PC-9 (cell line): ENCODE measurements around the gene WRAP73. TPM values are rescaled to one million over a fixed set of nuclear protein-coding genes. Genes with fewer than 3 reads are reported as not detected.

Experiments
- BruUV-seq: library from RNA; stranded (reverse); fragments of 400-500 nt; replicated peaks from 2 replicates; lab custom pipeline; 2021; lab: Mats Ljungman, UMichigan
- CTCF ChIA-PET: fragments of 300-600 bp; sonication (Branson Sonifier 250); formaldehyde crosslinking; loops from one replicate; lab custom pipeline; 2022; ENCODE audit warnings: antibody characterized with exemption; lab: Charles Lee
- POLR2A ChIA-PET: fragments of 300-600 bp; sonication (Branson Sonifier 250); formaldehyde crosslinking; loops from one replicate; lab custom pipeline; 2022; ENCODE audit warnings: antibody characterized with exemption; ENCODE audit not compliant: unreplicated experiment; lab: Charles Lee
- DNase-seq, 2 experiments: peaks; one replicate each; pipeline versions ENCODE4 v3.0.0 to v3.0.0-alpha.2; 2015 to 2022; ENCODE audit warnings: mixed read lengths in 1 of 2
- H2AFZ ChIP-seq: fragments of 200-600 bp; sonication (generic); 2 replicates; pipeline ENCODE4 v1.8.1; 2017; ENCODE audit warnings: antibody characterized with exemption
- H3F3A ChIP-seq: fragments of 200-600 bp; sonication (generic); 2 replicates; pipeline ENCODE4 v1.8.1; 2017; ENCODE audit warnings: antibody characterized with exemption, mild to moderate bottlenecking, low read depth; ENCODE audit not compliant: insufficient read depth
- H3K27ac ChIP-seq: fragments of 200-600 bp; sonication (generic); 2 replicates; pipeline ENCODE4 v1.6.1; 2016; ENCODE audit warnings: mixed run types
- H3K27me3 ChIP-seq: fragments of 200-600 bp; sonication (generic); 2 replicates; pipeline ENCODE4 v1.6.1; 2016; ENCODE audit warnings: low read depth, mixed run types; ENCODE audit not compliant: insufficient read depth
- H3K36me3 ChIP-seq: fragments of 200-600 bp; sonication (generic); 2 replicates; pipeline ENCODE4 v1.6.1; 2016; ENCODE audit warnings: low read depth, mixed run types
- H3K4me1 ChIP-seq: fragments of 200-600 bp; sonication (generic); replicated peaks from 2 replicates; pipeline ENCODE4 v1.6.1; 2016; ENCODE audit warnings: mixed run types; ENCODE audit not compliant: insufficient read depth
- H3K4me2 ChIP-seq: fragments of 200-600 bp; sonication (generic); 2 replicates; pipeline ENCODE4 v1.6.1; 2017; ENCODE audit warnings: mixed run types
- H3K4me3 ChIP-seq: fragments of 200-600 bp; sonication (generic); 2 replicates; pipeline ENCODE4 v1.6.1; 2016; ENCODE audit warnings: mixed run types
- H3K79me2 ChIP-seq: fragments of 200-600 bp; sonication (generic); 2 replicates; pipeline ENCODE4 v1.6.1; 2017; ENCODE audit warnings: low read depth, mixed run types
- H3K9me2 ChIP-seq: fragments of 200-600 bp; sonication (generic); 2 replicates; pipeline ENCODE4 v1.8.1; 2017; ENCODE audit warnings: mild to moderate bottlenecking; ENCODE audit not compliant: insufficient read depth
- H3K9me3 ChIP-seq: fragments of 200-600 bp; sonication (generic); 2 replicates; pipeline ENCODE4 v1.8.1; 2016; ENCODE audit warnings: low read depth; ENCODE audit not compliant: insufficient read depth
- H4K20me1 ChIP-seq: fragments of 200-600 bp; sonication (generic); 2 replicates; pipeline ENCODE4 v1.8.1; 2017; ENCODE audit not compliant: insufficient read depth
- EZH2 ChIP-seq: fragments of 200-600 bp; sonication (generic); IDR thresholded peaks from 2 replicates; pipeline ENCODE4 v1.8.0; 2017; ENCODE audit warnings: antibody characterized with exemption, low read depth
- intact Hi-C: fragments of 100-400 bp; cut with micrococcal nuclease; formaldehyde crosslinking; loops from one replicate; pipeline ENCODE4 v1.10.0; 2022; ENCODE audit not compliant: unreplicated experiment
- total RNA-seq: library from RNA; stranded (reverse); gene quantifications from 2 replicates; pipeline ENCODE4 v1.2.3, GENCODE V29; 2021
- TF ChIP-seq, protein P1 (sequence below): fragments of 200-600 bp; sonication (generic); conservative IDR thresholded peaks from 2 replicates; pipeline ENCODE4 v1.6.1; 2017; ENCODE audit warnings: mixed run types, antibody characterized with exemption, mild to moderate bottlenecking, moderate library complexity

Gene WRAP73
- total RNA-seq, 1 experiment from 2014 or later: 25.5 TPM

DNA sequence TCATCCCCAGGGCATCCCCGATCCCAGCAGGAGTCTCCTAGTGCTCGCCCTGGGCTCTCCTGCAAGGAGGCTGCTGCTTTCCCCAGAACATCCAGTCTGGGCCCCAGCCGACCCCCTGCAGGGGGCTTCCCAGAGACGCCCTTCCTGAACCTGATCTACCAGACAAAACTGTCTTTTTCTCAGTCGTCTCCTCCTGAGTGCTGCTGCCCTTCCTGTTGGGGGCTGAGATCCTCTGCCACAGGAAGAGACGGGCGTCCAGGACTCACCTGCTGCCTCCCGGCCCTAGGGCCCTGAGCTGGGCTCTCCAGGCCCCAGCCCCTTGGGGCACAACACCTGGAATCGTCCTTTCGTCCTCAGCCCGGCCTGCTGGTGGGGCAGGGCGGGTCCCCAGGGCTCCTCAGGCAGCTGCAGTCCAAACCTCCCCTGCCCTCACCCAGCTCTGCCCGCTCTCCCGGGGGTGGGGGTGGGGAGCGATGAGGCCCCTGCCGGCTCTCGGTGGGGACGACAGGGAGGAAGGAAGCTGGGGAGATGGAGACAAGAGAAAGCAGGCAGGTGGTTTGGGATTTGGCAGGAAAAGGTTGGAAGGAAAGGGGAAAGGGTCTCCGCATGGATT is 39.3 kb upstream of the WRAP73 start:
- H2AFZ ChIP-seq: no peak overlapping the region
- ChIA-PET POLR2A (no interaction called here), CTCF (no interaction called here)
- H3K79me2 ChIP-seq: no peaks in the 10 kb centered on the region
- no peak overlapping the region for H3K27ac ChIP-seq
- BruUV-seq: no TSS peak
- H3K4me2 ChIP-seq: no peak overlapping the region
- H3K9me2 ChIP-seq: no peaks in the 10 kb centered on the region
- H3K4me1 ChIP-seq: no peaks in the 10 kb centered on the region
- intact Hi-C loops: no loop called here
- H3K27me3 ChIP-seq: peaks cover 68% of the 10 kb centered on the region
- DNase-seq: no peak
- TF ChIP-seq EZH2: no peak
- TF ChIP-seq, protein P1, sequence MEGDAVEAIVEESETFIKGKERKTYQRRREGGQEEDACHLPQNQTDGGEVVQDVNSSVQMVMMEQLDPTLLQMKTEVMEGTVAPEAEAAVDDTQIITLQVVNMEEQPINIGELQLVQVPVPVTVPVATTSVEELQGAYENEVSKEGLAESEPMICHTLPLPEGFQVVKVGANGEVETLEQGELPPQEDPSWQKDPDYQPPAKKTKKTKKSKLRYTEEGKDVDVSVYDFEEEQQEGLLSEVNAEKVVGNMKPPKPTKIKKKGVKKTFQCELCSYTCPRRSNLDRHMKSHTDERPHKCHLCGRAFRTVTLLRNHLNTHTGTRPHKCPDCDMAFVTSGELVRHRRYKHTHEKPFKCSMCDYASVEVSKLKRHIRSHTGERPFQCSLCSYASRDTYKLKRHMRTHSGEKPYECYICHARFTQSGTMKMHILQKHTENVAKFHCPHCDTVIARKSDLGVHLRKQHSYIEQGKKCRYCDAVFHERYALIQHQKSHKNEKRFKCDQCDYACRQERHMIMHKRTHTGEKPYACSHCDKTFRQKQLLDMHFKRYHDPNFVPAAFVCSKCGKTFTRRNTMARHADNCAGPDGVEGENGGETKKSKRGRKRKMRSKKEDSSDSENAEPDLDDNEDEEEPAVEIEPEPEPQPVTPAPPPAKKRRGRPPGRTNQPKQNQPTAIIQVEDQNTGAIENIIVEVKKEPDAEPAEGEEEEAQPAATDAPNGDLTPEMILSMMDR: no peak
- H3F3A ChIP-seq: no peaks in the 10 kb centered on the region
- H3K4me3 ChIP-seq: no peak overlapping the region
- H3K36me3 ChIP-seq: no peaks in the 10 kb centered on the region
- no peaks in the 10 kb centered on the region for H3K9me3 ChIP-seq
- H4K20me1 ChIP-seq: no peaks in the 10 kb centered on the region

DNA sequence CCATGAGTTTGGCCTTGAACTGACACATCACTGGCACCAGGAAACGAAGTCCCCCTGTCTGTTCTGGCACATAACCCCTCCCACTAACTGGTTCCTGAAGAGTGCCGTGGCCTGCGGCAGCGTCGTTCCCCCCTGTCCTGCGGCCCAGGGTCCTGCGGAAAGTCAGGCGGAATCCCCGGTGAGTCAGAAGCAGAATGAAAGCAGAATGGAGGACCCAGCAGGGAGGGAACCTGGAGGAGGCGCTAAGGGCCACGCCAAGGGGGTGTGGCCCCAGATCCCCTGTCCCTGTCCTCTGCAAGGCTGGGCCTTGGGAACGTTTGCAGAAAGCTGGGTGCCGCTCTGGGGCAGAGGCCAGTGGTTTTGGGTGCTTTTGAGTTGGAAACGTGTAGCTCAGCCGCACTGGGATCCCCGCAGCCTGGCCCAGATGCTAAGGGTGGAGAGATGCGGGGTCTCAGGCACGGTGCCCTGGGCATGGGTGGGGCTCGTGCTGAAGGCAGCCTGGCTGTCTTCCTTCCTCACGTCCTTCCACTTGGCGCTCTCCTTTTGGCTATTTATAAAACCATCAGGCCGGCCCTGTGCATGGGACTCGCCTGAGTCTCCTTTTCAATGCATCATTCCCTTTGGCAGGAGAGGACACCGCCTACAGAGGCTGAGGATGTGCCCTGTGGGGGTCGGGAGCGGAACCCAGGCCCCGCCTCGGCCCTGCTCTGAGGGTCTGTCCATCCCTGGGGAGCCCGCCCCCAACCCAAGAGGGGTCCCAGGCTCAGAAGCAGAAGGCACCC is 38.6 kb upstream of the WRAP73 start:
- Histone ChIP-seq H4K20me1 (no peaks in the 10 kb centered on the region), H3K4me2 (peak overlapping the region; percentile 47; the same call in 1 of the 2 replicates), H3K27ac (no peak overlapping the region), H3K4me1 (no peaks in the 10 kb centered on the region), H3K79me2 (no peaks in the 10 kb centered on the region), H3K4me3 (no peak overlapping the region), H3K9me3 (no peaks in the 10 kb centered on the region), H2AFZ (no peak overlapping the region), H3K27me3 (peaks cover 74% of the 10 kb centered on the region), H3K9me2 (no peaks in the 10 kb centered on the region), H3K36me3 (no peaks in the 10 kb centered on the region), H3F3A (no peaks in the 10 kb centered on the region)
- TF ChIP-seq EZH2: no peak
- TF ChIP-seq, protein P1: no peak
- ChIA-PET CTCF (no interaction called here), POLR2A (no interaction called here)
- DNase-seq: peak in 1 of 2 experiments; percentile 51
- BruUV-seq: no TSS peak
- intact Hi-C loops: no loop called here

DNA sequence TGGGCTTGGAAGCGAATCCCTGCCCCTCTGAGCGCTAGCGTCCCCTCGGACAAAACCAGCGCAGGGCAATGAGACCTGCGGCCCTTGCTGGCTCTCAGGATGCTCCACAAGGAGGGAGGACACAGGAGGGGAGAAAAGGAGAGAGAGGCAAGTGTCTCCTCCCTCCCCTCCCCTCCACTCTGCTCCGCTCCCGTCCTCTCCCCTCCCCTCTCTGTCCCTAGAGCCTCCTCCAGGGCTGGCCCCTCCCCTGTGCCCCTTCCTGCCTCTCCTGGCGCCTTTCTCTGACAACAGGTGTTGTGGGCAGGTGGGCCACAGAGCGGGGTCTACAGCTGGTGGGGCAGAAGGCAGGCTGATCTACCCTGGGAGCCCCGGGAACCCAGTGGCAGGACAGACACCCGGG is 37.6 kb upstream of the WRAP73 start:
- H3K79me2 ChIP-seq: no peaks in the 10 kb centered on the region
- no peaks in the 10 kb centered on the region for H4K20me1 ChIP-seq
- H3K9me3 ChIP-seq: no peaks in the 10 kb centered on the region
- ChIA-PET CTCF (no interaction called here), POLR2A (no interaction called here)
- H3K27ac ChIP-seq: no peak overlapping the region
- no peak overlapping the region for H3K4me2 ChIP-seq
- H3K4me1 ChIP-seq: no peaks in the 10 kb centered on the region
- no peaks in the 10 kb centered on the region for H3K36me3 ChIP-seq
- H3K9me2 ChIP-seq: no peaks in the 10 kb centered on the region
- no peak for DNase-seq
- no peak overlapping the region for H3K4me3 ChIP-seq
- H2AFZ ChIP-seq: no peak overlapping the region
- peaks cover 69% of the 10 kb centered on the region for H3K27me3 ChIP-seq
- H3F3A ChIP-seq: no peaks in the 10 kb centered on the region
- TF ChIP-seq EZH2: no peak
- TF ChIP-seq, protein P1: no peak
- intact Hi-C loops: no loop called here
- BruUV-seq: no TSS peak
